Neutrophil (primary cell): Measurements from ENCODE around the gene EFNA3.

Experiments used
- H3K27ac ChIP-seq: fragments of 200-600 bp; sonication (generic); 2 replicates; pipeline ENCODE4 v1.5.1; 2016; ENCODE audit warnings: mild to moderate bottlenecking, moderate library complexity
- H3K27me3 ChIP-seq: fragments of 200-600 bp; sonication (generic); 2 replicates; pipeline ENCODE4 v1.6.0; 2016; ENCODE audit warnings: mild to moderate bottlenecking
- H3K36me3 ChIP-seq: fragments of 200-600 bp; sonication (generic); 2 replicates; pipeline ENCODE4 v1.5.1; 2017
- H3K4me1 ChIP-seq, 2 experiments: fragments of 200-600 bp in 1 of 2; sonication (generic) in 1 of 2; 1 replicate in 1 of 2; 2 replicates in 1 of 2; pipeline versions ENCODE4 v1.5.1 to v1.6.1; 2013 to 2016; ENCODE audit warnings: low read depth in 1 of 2, low read length in 1 of 2, mild to moderate bottlenecking in 1 of 2, moderate library complexity in 1 of 2; ENCODE audit not compliant: control insufficient read depth in 1 of 2, insufficient read depth in 1 of 2
- H3K4me3 ChIP-seq, 2 experiments: fragments of 200-600 bp in 1 of 2; sonication (generic) in 1 of 2; 1 replicate in 1 of 2; 2 replicates in 1 of 2; pipeline ENCODE4 v1.5.1; 2013 to 2016; ENCODE audit warnings: low read depth in 1 of 2, low read length in 1 of 2, mild to moderate bottlenecking in 1 of 2, moderate library complexity in 1 of 2
- H3K9me3 ChIP-seq: fragments of 200-600 bp; sonication (generic); 2 replicates; pipeline ENCODE4 v1.5.1; 2016
- TF ChIP-seq, protein P1 (sequence below): fragments of 200-600 bp; sonication (generic); IDR thresholded peaks from 2 replicates; pipeline ENCODE4 v1.5.1; 2016; ENCODE audit warnings: antibody characterized with exemption

EFNA3 gene

DNA sequence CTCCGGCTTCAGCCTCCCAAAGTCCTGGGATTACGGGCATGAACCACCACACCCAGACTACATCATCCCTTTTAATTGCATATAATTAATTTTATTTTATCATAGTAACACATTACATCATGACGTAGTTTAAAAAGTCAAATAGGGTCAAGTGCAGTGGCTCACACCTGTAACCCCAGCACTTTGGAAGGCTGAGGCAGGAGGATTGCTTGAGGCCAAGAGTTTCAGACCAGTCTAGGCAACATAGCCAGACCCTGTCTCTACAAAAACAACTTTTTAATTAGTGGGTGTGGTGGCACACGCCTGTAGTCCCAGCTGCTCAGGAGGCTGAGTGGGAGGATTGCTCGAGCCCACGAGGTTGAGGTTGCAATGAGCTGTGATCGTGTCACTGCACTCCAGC lies 20.7 kb downstream of the EFNA3 start:
- TF ChIP-seq, protein P1, sequence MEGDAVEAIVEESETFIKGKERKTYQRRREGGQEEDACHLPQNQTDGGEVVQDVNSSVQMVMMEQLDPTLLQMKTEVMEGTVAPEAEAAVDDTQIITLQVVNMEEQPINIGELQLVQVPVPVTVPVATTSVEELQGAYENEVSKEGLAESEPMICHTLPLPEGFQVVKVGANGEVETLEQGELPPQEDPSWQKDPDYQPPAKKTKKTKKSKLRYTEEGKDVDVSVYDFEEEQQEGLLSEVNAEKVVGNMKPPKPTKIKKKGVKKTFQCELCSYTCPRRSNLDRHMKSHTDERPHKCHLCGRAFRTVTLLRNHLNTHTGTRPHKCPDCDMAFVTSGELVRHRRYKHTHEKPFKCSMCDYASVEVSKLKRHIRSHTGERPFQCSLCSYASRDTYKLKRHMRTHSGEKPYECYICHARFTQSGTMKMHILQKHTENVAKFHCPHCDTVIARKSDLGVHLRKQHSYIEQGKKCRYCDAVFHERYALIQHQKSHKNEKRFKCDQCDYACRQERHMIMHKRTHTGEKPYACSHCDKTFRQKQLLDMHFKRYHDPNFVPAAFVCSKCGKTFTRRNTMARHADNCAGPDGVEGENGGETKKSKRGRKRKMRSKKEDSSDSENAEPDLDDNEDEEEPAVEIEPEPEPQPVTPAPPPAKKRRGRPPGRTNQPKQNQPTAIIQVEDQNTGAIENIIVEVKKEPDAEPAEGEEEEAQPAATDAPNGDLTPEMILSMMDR = no peak
- Histone ChIP-seq H3K4me1 (peaks cover 5 to 8% of the 10 kb centered on the region in 2 experiments), H3K4me3 (no peak overlapping the region)

DNA sequence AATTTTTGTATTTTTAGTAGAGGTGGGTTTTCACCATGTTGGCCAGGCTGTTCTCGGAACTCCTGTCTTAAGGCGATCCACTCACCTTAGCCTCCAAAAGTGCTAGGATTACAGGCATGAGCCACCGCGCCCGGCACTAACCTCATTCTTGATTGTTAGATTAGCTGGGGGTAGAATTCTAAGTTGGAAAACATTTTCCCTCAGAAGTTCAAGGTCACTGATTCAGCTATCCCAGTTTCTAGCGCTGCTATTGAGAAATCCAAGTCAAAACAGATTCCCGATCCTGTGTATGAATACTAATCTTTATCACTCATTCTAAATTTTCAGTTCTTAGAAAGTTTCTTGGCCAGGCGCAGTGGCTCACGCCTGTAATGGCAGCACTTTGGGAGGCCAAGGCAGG lies 24.7 kb downstream of the EFNA3 start:
- H3K27ac ChIP-seq = no peak overlapping the region
- no peaks in the 10 kb centered on the region for H3K27me3 ChIP-seq
- peaks cover 5 to 8% of the 10 kb centered on the region in 2 experiments for H3K4me1 ChIP-seq
- H3K4me3 ChIP-seq = no peak overlapping the region
- TF ChIP-seq, protein P1 = no peak
- no peaks in the 10 kb centered on the region for H3K9me3 ChIP-seq
- H3K36me3 ChIP-seq = no peaks in the 10 kb centered on the region

More for the DNA sequence above, 20.7 kb downstream of the EFNA3 start:
- H3K36me3 ChIP-seq = no peaks in the 10 kb centered on the region
- H3K9me3 ChIP-seq = no peaks in the 10 kb centered on the region
- no peak overlapping the region for H3K27ac ChIP-seq
- H3K27me3 ChIP-seq = peaks cover 19% of the 10 kb centered on the region

DNA sequence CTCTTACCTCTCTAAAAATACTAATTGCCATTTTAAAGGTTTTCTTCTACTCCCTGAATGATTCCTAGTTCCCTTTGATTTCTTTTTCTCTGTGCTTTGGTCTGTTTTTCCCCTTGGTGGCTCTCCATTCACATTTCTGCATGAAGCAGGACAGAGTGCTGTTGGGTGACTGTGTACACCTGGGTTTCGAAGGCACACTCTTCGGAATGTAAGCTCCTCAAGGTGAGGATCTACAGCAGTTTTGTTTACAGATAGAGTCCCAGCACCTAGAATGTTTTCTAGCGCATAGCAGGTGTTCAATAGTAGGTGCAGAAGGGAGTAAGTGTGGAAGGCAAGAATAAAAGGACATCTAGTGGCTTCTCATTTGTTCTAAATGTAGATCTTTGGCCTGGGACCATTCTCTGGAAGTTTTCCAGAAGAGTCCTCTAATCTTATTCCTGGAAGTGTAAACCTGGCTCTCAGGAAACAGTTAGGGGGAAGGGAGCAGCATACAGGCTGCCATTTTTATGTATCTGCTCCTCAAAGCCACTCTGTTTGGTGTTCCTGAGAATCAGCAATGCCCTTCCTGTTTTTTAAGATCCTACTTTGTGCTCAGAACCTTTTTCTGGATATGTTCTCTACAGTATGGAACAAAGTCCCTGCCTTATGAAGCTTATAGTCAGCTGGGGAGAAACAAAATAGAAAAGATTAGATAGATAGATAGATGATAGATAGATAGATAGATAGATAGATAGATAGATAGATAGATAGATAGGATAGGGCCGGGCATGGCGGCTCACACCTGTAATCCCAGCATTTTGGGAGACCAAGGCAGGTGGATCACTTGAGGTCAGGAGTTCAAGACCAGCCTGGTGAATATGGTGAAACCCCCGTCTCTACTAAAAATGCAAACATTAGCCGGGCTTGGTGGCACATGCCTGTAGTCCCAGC lies 26.2 kb downstream of the EFNA3 start:
- TF ChIP-seq, protein P1 = no peak
- H3K27ac ChIP-seq = no peak overlapping the region
- H3K4me1 ChIP-seq = peaks cover 5 to 8% of the 10 kb centered on the region in 2 experiments

DNA sequence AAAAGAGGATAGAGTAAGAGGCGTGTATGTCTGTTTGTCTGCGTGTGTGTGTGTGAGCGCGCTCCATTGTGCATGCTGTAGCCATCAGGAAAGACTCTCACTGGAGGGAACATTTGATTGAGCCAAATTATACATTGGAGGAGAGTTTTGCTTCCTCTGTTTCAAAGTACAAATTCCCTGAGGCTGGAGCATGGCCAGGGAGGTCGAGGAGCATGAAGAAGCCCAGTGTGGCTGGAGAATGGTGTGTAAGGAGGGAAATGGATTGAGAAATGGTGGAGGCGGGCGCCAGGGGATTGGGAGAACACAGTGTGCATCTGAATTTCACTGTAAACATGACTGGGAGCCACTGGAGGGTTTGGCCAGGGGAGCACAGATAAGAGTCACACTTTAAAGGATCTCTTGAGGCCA lies 27.0 kb downstream of the EFNA3 start:
- Histone ChIP-seq H3K9me3 (no peaks in the 10 kb centered on the region), H3K27ac (no peak overlapping the region), H3K27me3 (no peaks in the 10 kb centered on the region), H3K36me3 (no peaks in the 10 kb centered on the region), H3K4me3 (no peak overlapping the region), H3K4me1 (peaks cover 5 to 8% of the 10 kb centered on the region in 2 experiments)
- TF ChIP-seq, protein P1 = no peak

More for the DNA sequence above, 26.2 kb downstream of the EFNA3 start:
- H3K36me3 ChIP-seq = no peaks in the 10 kb centered on the region
- no peak overlapping the region for H3K4me3 ChIP-seq
- no peaks in the 10 kb centered on the region for H3K9me3 ChIP-seq
- no peaks in the 10 kb centered on the region for H3K27me3 ChIP-seq

DNA sequence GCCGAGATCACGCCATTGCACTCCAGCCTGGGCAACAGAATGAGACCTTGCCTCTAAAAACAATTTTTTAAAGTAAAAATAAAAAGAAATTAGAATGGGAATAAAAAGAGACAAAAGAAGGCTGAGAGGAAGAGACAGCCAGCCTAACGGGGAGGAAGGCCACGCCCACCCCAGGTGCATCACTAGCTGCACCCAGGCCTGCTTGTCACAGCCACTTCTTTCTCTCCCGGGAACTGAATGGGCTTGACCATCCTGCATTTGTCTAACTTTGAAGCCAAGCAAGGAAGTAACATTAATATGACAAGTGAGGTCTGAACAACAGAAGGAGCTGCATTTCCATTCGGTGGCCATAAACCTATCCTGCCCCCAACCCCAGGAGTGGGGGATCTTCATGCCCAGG lies 28.2 kb downstream of the EFNA3 start:
- Histone ChIP-seq H3K9me3 (no peaks in the 10 kb centered on the region), H3K27me3 (no peaks in the 10 kb centered on the region), H3K4me3 (no peak overlapping the region), H3K4me1 (peaks cover 5 to 7% of the 10 kb centered on the region in 2 experiments), H3K36me3 (no peaks in the 10 kb centered on the region), H3K27ac (no peak overlapping the region)
- TF ChIP-seq, protein P1 = no peak
